ENCODE measurements around the gene MAN2C1.
"Not testable (repeated sequence)": the region's sequence is repeated elsewhere in the genome, so short reads cannot be mapped to it uniquely, and the experiment has no call there.

MAN2C1 gene

GRCh38 chr15:75328493-75329314, 39.7 kb downstream of the MAN2C1 start:
- no peaks in the 10 kb centered on the region for H3K9me3 ChIP-seq (ENCODE audit: low read depth, low read length)

GRCh38 chr15:75327491-75327890, 40.9 kb downstream of the MAN2C1 start:
- Histone ChIP-seq H3K36me3 (ENCODE audit: insufficient read depth, low read length) (no peaks in the 10 kb centered on the region), H3K4me3 (no peak overlapping the region), H3K9ac (ENCODE audit: insufficient read length) (no peak overlapping the region), H3K27ac (no peak overlapping the region), H3K9me3 (ENCODE audit: low read depth, low read length) (no peaks in the 10 kb centered on the region)
- TF ChIP-seq POLR2AphosphoS5 (IDR thresholded peaks at IDR 0.05; ENCODE audit: borderline replicate concordance, low read depth, low read length): no peak
- no peak for TF ChIP-seq EZH2 (IDR thresholded peaks at IDR 0.05)
- TF ChIP-seq FOXP2 (optimal IDR thresholded peaks at IDR 0.05; ENCODE audit: control extremely low read depth, extremely low read length, insufficient read depth): no peak
- no peak for DNase-seq (ENCODE audit: low read depth, low spot score)

More at GRCh38 chr15:75328493-75329314, 39.7 kb downstream of the MAN2C1 start:
- Histone ChIP-seq H3K27ac (no peak overlapping the region), H3K36me3 (ENCODE audit: insufficient read depth, low read length) (no peaks in the 10 kb centered on the region), H3K4me3 (no peak overlapping the region), H3K9ac (ENCODE audit: insufficient read length) (no peak overlapping the region)
- TF ChIP-seq POLR2AphosphoS5 (IDR thresholded peaks at IDR 0.05; ENCODE audit: borderline replicate concordance, low read depth, low read length): no peak
- no peak for TF ChIP-seq FOXP2 (optimal IDR thresholded peaks at IDR 0.05; ENCODE audit: control extremely low read depth, extremely low read length, insufficient read depth)
- no peak for TF ChIP-seq EZH2 (IDR thresholded peaks at IDR 0.05)
- DNase-seq (ENCODE audit: low read depth, low spot score): no peak

DNA sequence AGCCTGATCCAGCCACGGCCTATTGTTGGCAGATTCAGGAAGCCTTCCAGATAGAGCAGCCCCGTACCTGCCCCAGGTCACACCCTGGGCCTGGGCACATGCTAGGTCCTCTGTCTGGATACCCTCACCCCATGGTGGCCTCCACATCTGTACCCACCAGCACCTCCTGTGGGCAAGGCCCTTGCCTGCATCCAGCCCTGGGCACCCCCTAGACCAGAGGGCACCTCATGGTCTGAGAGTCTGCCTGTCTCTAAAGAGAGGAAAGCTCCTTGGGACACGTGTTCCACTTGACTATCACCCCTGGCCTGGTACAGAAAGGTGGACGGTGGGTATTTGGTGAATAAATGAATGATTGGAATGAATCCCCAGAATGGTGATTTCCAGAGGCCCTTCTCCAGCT, 41.4 kb downstream of the MAN2C1 start:
- no peaks in the 10 kb centered on the region for H3K9me3 ChIP-seq (ENCODE audit: low read depth, low read length)
- H3K27ac ChIP-seq: no peak overlapping the region
- TF ChIP-seq FOXP2 (optimal IDR thresholded peaks at IDR 0.05; ENCODE audit: control extremely low read depth, extremely low read length, insufficient read depth): no peak
- TF ChIP-seq EZH2 (IDR thresholded peaks at IDR 0.05): no peak
- no peak for TF ChIP-seq POLR2AphosphoS5 (IDR thresholded peaks at IDR 0.05; ENCODE audit: borderline replicate concordance, low read depth, low read length)
- no peaks in the 10 kb centered on the region for H3K36me3 ChIP-seq (ENCODE audit: insufficient read depth, low read length)
- DNase-seq (ENCODE audit: low read depth, low spot score): no peak
- H3K4me3 ChIP-seq: no peak overlapping the region
- no peak overlapping the region for H3K9ac ChIP-seq (ENCODE audit: insufficient read length)

GRCh38 chr15:75325922-75326321, 42.5 kb downstream of the MAN2C1 start:
- H3K27ac ChIP-seq: no peak overlapping the region
- no peaks in the 10 kb centered on the region for H3K9me3 ChIP-seq (ENCODE audit: low read depth, low read length)
- H3K9ac ChIP-seq (ENCODE audit: insufficient read length): no peak overlapping the region
- H3K36me3 ChIP-seq (ENCODE audit: insufficient read depth, low read length): no peaks in the 10 kb centered on the region
- TF ChIP-seq FOXP2 (optimal IDR thresholded peaks at IDR 0.05; ENCODE audit: control extremely low read depth, extremely low read length, insufficient read depth) (no peak), POLR2AphosphoS5 (IDR thresholded peaks at IDR 0.05; ENCODE audit: borderline replicate concordance, low read depth, low read length) (no peak), EZH2 (IDR thresholded peaks at IDR 0.05) (no peak)
- no peak overlapping the region for H3K4me3 ChIP-seq
- no peak for DNase-seq (ENCODE audit: low read depth, low spot score)

DNA sequence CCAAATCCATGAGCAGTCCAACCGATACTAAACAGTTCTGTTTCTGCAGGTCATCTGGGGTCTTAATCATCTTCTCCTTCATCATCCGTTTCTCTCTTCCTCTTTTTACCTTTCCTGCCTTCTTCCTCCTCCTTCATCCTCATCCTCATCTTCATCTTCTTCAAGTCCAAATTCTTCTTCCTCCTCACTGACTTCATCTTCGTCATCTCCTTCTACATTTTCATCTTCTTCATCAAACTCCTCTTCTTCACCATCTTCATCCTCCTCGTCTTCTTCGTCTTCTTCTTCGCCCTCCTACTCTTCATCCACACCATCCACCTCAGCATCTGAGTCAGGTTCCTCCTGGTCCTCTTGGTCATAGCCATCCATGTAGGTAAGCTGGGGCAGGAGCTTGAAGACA, 46.7 kb downstream of the MAN2C1 start:
- H3K27ac ChIP-seq: no peak overlapping the region
- no peaks in the 10 kb centered on the region for H3K36me3 ChIP-seq (ENCODE audit: insufficient read depth, low read length)
- no peak overlapping the region for H3K9ac ChIP-seq (ENCODE audit: insufficient read length)
- TF ChIP-seq FOXP2 (optimal IDR thresholded peaks at IDR 0.05; ENCODE audit: control extremely low read depth, extremely low read length, insufficient read depth): no peak
- TF ChIP-seq EZH2 (IDR thresholded peaks at IDR 0.05): no peak
- TF ChIP-seq POLR2AphosphoS5 (IDR thresholded peaks at IDR 0.05; ENCODE audit: borderline replicate concordance, low read depth, low read length): no peak
- H3K9me3 ChIP-seq (ENCODE audit: low read depth, low read length): no peaks in the 10 kb centered on the region
- no peak for DNase-seq (ENCODE audit: low read depth, low spot score)
- no peak overlapping the region for H3K4me3 ChIP-seq

GRCh38 chr15:75319231-75319897, 49.0 kb downstream of the MAN2C1 start:
- not testable (repeated sequence) for H3K9ac ChIP-seq (ENCODE audit: insufficient read length); H3K9me3 ChIP-seq (ENCODE audit: low read depth, low read length); H3K27ac ChIP-seq; H3K36me3 ChIP-seq (ENCODE audit: insufficient read depth, low read length); H3K4me3 ChIP-seq; DNase-seq (ENCODE audit: low read depth, low spot score)

DNA sequence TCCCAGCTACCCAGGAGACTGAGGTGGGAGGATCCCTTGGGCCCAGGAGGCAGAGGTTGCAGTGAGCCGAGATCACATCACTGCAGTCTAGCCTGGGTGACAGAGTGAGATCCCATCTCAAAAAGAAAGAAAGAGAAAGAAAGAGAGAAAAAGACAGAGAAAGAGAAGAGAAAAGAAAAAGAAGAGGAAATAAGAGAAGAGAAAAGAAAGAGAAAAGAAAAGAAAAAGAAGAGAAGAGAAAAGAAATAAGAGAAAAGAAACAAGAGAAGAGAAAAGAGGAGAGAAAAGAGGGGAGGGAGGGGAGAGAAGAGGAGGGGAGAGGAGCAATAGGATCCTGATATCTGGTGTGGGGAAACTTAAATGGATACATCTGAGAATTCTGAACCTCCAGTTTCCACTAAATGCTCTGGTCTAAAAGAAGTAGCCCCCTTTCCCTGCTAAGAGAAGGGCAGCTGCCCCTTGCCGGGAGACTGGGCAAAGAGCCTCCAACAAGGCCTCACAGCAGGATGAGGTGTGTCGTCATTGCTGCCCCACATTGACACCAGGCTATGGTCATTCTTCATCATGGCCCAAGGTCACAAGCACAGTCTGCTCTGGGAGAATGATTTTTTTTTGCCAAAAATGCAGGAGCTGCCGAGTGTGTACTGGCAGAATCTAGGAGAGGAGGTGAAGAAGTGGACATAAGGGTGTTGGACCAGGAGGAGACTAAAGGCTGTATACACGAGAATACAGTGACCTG, 53.7 kb downstream of the MAN2C1 start:
- DNase-seq (ENCODE audit: low read depth, low spot score): no peak
- H3K4me3 ChIP-seq: no peak overlapping the region
- TF ChIP-seq FOXP2 (optimal IDR thresholded peaks at IDR 0.05; ENCODE audit: control extremely low read depth, extremely low read length, insufficient read depth) (no peak), POLR2AphosphoS5 (IDR thresholded peaks at IDR 0.05; ENCODE audit: borderline replicate concordance, low read depth, low read length) (no peak), EZH2 (IDR thresholded peaks at IDR 0.05) (no peak)
- H3K36me3 ChIP-seq (ENCODE audit: insufficient read depth, low read length): no peaks in the 10 kb centered on the region
- no peaks in the 10 kb centered on the region for H3K9me3 ChIP-seq (ENCODE audit: low read depth, low read length)
- H3K27ac ChIP-seq: no peak overlapping the region
- H3K9ac ChIP-seq (ENCODE audit: insufficient read length): no peak overlapping the region

GRCh38 chr15:75313116-75313845, 55.1 kb downstream of the MAN2C1 start:
- Histone ChIP-seq H3K9ac (ENCODE audit: insufficient read length) (no peak overlapping the region), H3K9me3 (ENCODE audit: low read depth, low read length) (no peaks in the 10 kb centered on the region), H3K36me3 (ENCODE audit: insufficient read depth, low read length) (no peaks in the 10 kb centered on the region), H3K4me3 (no peak overlapping the region), H3K27ac (no peak overlapping the region)
- no peak for DNase-seq (ENCODE audit: low read depth, low spot score)
- TF ChIP-seq FOXP2 (optimal IDR thresholded peaks at IDR 0.05; ENCODE audit: control extremely low read depth, extremely low read length, insufficient read depth) (no peak), EZH2 (IDR thresholded peaks at IDR 0.05) (no peak), POLR2AphosphoS5 (IDR thresholded peaks at IDR 0.05; ENCODE audit: borderline replicate concordance, low read depth, low read length) (no peak)

GRCh38 chr15:75312548-75312947, 55.9 kb downstream of the MAN2C1 start:
- not testable (repeated sequence) for H3K9ac ChIP-seq (ENCODE audit: insufficient read length); H3K4me3 ChIP-seq; H3K27ac ChIP-seq; H3K36me3 ChIP-seq (ENCODE audit: insufficient read depth, low read length); DNase-seq (ENCODE audit: low read depth, low spot score); H3K9me3 ChIP-seq (ENCODE audit: low read depth, low read length)
